A673 (cell line): ENCODE results near the gene PPA2. TPM values are rescaled to one million over a fixed set of nuclear protein-coding genes. Genes with fewer than 3 reads are reported as not detected.

Source experiments
- BruUV-seq: library from RNA; stranded (reverse); fragments of 400-500 nt; replicated peaks from 2 replicates; lab custom pipeline; 2021; lab: Mats Ljungman, UMichigan
- CTCF ChIA-PET: fragments of 300-600 bp; sonication (Branson Sonifier 250); formaldehyde crosslinking; loops from one replicate; lab custom pipeline; 2022; ENCODE audit warnings: antibody characterized with exemption; lab: Charles Lee
- POLR2A ChIA-PET: fragments of 300-600 bp; sonication (Branson Sonifier 250); formaldehyde crosslinking; loops from one replicate; lab custom pipeline; 2022; ENCODE audit warnings: antibody characterized with exemption; ENCODE audit not compliant: low non-redundant PET; lab: Charles Lee
- DNase-seq: peaks from one replicate; pipeline ENCODE4 v3.0.0-alpha.2; 2015; ENCODE audit warnings: low spot score
- H3K27ac ChIP-seq: fragments of 200-600 bp; sonication (generic); 2 replicates; pipeline ENCODE4 v1.5.1; 2016; ENCODE audit warnings: mixed run types, low read depth, mild to moderate bottlenecking, mixed read lengths, antibody characterized with exemption, low read length; ENCODE audit not compliant: poor library complexity, severe bottlenecking
- H3K27me3 ChIP-seq: fragments of 200-600 bp; sonication (generic); replicated peaks from 2 replicates; pipeline ENCODE4 v1.6.1; 2017; ENCODE audit warnings: mixed run types, low read depth, mild to moderate bottlenecking, mixed read lengths, antibody characterized with exemption, low read length; ENCODE audit not compliant: insufficient read depth, poor library complexity
- H3K36me3 ChIP-seq: fragments of 200-600 bp; sonication (generic); 2 replicates; pipeline ENCODE4 v1.6.1; 2016; ENCODE audit warnings: mixed run types, mild to moderate bottlenecking, mixed read lengths, antibody characterized with exemption, low read length; ENCODE audit not compliant: insufficient read depth, poor library complexity, severe bottlenecking
- H3K4me1 ChIP-seq: fragments of 200-600 bp; sonication (generic); 2 replicates; pipeline ENCODE4 v1.6.1; 2017; ENCODE audit warnings: mixed run types, mild to moderate bottlenecking, mixed read lengths, antibody characterized with exemption, low read length; ENCODE audit not compliant: insufficient read depth, poor library complexity, severe bottlenecking
- H3K4me3 ChIP-seq: fragments of 200-600 bp; sonication (generic); 2 replicates; pipeline ENCODE4 v1.5.1; 2016; ENCODE audit warnings: low read depth, mixed run types, mild to moderate bottlenecking, mixed read lengths, low read length; ENCODE audit not compliant: poor library complexity, severe bottlenecking
- H3K9me3 ChIP-seq: fragments of 200-600 bp; sonication (generic); 2 replicates; pipeline ENCODE4 v1.6.1; 2016; ENCODE audit warnings: mixed run types, low read depth, mild to moderate bottlenecking, mixed read lengths, antibody characterized with exemption, low read length; ENCODE audit not compliant: poor library complexity, severe bottlenecking
- EZH2 ChIP-seq: fragments of 200-600 bp; sonication (generic); IDR thresholded peaks from 2 replicates; pipeline ENCODE4 v1.6.1; 2017; ENCODE audit warnings: borderline replicate concordance, low read depth, mild to moderate bottlenecking, mixed read lengths, antibody characterized with exemption, low read length; ENCODE audit not compliant: poor library complexity, severe bottlenecking
- intact Hi-C: fragments of 100-400 bp; cut with micrococcal nuclease; formaldehyde crosslinking; loops from one replicate; pipeline ENCODE4 v1.10.0; 2022; ENCODE audit not compliant: unreplicated experiment
- total RNA-seq: library from RNA; stranded (reverse); gene quantifications from 2 replicates; pipeline ENCODE4 v1.2.3, GENCODE V29; 2021
- TF ChIP-seq, protein P1 (sequence below): fragments of 300-800, 200-600 bp; sonication (generic); conservative IDR thresholded peaks from 2 replicates; pipeline ENCODE4 v1.5.1; 2017; ENCODE audit warnings: low read depth, mild to moderate bottlenecking, antibody characterized with exemption, low read length, moderate library complexity, mixed read lengths

Gene PPA2
- total RNA-seq, 1 experiment from 2014 or later = 136 TPM

DNA sequence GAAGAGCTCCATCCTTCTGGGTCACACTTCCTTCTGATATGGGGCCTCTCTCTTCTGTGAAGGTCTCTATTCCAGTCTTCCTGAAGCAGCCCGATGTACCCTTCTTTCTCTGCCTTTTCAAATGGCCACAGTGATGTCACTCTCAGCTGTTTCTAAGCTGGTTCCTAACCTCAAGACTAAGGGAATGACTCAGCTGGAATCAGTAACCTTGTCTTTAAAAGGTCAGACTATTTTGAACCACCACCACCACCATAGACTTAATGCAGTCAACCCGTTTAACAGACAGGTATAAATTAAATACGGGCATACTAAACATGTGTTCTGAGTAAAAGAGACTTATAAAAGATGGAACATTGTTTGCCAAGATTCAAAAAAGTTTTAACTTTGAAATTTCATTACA, 121.0 kb downstream of the PPA2 start:
- Histone ChIP-seq H3K4me1 (peaks cover 13% of the 10 kb centered on the region), H3K4me3 (no peak overlapping the region), H3K27ac (no peak overlapping the region), H3K27me3 (no peaks in the 10 kb centered on the region), H3K36me3 (no peaks in the 10 kb centered on the region), H3K9me3 (no peaks in the 10 kb centered on the region)
- CTCF ChIA-PET = interaction anchor here (0.6 kb wide), 1 partner anchor 109 kb away, joined by 3 read pairs; no protein-coding TSS in a partner anchor
- BruUV-seq = no TSS peak
- no peak for DNase-seq
- TF ChIP-seq, protein P1, sequence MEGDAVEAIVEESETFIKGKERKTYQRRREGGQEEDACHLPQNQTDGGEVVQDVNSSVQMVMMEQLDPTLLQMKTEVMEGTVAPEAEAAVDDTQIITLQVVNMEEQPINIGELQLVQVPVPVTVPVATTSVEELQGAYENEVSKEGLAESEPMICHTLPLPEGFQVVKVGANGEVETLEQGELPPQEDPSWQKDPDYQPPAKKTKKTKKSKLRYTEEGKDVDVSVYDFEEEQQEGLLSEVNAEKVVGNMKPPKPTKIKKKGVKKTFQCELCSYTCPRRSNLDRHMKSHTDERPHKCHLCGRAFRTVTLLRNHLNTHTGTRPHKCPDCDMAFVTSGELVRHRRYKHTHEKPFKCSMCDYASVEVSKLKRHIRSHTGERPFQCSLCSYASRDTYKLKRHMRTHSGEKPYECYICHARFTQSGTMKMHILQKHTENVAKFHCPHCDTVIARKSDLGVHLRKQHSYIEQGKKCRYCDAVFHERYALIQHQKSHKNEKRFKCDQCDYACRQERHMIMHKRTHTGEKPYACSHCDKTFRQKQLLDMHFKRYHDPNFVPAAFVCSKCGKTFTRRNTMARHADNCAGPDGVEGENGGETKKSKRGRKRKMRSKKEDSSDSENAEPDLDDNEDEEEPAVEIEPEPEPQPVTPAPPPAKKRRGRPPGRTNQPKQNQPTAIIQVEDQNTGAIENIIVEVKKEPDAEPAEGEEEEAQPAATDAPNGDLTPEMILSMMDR = no peak
- no peak for TF ChIP-seq EZH2
- POLR2A ChIA-PET = no interaction called here
- intact Hi-C loops = loop anchor here (10.0 kb wide), 1 partner anchor 208 kb away; the partner anchor contains the start of gene TET2

DNA sequence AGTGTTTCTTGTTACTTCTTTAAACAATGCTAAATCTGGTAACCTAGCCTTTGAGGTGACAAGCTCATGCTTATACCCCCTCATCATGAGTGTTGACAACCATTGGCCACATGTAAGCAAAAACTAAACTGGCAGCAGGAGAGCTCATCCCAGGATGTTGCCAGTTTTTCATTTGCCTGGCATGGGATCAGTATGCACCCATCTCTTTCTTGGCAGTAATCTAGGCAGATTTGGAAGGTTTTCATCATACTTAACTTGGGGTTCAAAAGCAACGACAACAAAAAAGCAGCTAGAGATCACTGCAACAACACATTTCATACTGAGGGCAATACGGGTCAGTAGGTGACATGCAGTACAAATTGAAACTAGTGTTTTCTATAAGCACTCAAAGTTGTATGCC, 122.0 kb downstream of the PPA2 start:
- POLR2A ChIA-PET = no interaction called here
- DNase-seq = no peak
- CTCF ChIA-PET = no interaction called here
- Histone ChIP-seq H3K4me3 (no peak overlapping the region), H3K27me3 (no peaks in the 10 kb centered on the region), H3K27ac (no peak overlapping the region), H3K9me3 (no peaks in the 10 kb centered on the region), H3K4me1 (peaks cover 5% of the 10 kb centered on the region), H3K36me3 (no peaks in the 10 kb centered on the region)
- intact Hi-C loops = loop anchor here (10.0 kb wide), 1 partner anchor 207 kb away; the partner anchor contains the start of gene TET2
- no peak for TF ChIP-seq EZH2
- TF ChIP-seq, protein P1 = no peak
- BruUV-seq = no TSS peak

DNA sequence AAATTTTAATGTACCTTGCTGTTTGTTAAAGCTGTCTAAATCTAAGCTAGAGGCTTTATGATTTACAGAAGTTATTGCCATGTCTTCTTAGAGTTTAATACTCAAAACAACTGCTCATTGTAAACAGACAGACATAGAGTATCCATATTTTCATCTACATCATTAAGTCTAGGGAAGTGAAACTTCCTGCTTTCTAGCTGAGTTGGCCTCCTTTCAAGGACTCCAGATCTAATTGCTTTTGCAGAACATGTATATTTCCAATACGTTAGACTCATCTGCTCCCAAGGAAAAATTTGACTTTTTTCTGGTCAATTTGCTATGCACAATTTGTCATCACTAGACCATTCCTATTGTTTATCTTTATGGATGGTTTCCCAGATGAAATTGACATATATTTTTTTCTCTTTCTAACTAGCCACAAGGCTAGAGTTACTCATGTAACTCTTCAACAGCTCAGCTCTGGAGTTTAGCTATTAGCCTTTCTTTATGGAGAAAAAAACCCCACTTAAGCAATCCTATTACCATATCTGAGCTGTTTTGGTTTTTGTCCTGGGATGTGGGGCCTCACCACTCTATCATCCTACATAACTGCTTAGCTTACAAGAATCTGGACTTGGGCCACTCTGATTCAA, 122.9 kb downstream of the PPA2 start:
- Histone ChIP-seq H3K27ac (no peak overlapping the region), H3K9me3 (no peaks in the 10 kb centered on the region), H3K4me1 (peaks cover 5% of the 10 kb centered on the region), H3K36me3 (no peaks in the 10 kb centered on the region), H3K27me3 (no peaks in the 10 kb centered on the region), H3K4me3 (no peak overlapping the region)
- TF ChIP-seq EZH2 = no peak
- TF ChIP-seq, protein P1 = no peak
- ChIA-PET CTCF (no interaction called here), POLR2A (interaction anchor here (0.5 kb wide), 1 partner anchor 29 kb away, joined by 13 read pairs; no protein-coding TSS in a partner anchor)
- peak; percentile 51 for DNase-seq
- intact Hi-C loops = loop anchor here (10.0 kb wide), 1 partner anchor 206 kb away; the partner anchor contains the start of gene TET2
- no TSS peak for BruUV-seq
